GM10266 (cell line): Measurements from ENCODE around the gene SLC24A4.

Experiments used
- DNase-seq: peaks from one replicate; pipeline ENCODE4 v3.0.0; 2012; ENCODE audit errors: extremely low spot score
- TF ChIP-seq, protein P1 (sequence below): IDR thresholded peaks from 2 replicates; pipeline ENCODE4 v1.5.1; 2012; ENCODE audit warnings: mild to moderate bottlenecking, low read depth; ENCODE audit not compliant: control insufficient read depth, insufficient read depth; ENCODE audit errors: missing control alignments

SLC24A4 gene

DNA sequence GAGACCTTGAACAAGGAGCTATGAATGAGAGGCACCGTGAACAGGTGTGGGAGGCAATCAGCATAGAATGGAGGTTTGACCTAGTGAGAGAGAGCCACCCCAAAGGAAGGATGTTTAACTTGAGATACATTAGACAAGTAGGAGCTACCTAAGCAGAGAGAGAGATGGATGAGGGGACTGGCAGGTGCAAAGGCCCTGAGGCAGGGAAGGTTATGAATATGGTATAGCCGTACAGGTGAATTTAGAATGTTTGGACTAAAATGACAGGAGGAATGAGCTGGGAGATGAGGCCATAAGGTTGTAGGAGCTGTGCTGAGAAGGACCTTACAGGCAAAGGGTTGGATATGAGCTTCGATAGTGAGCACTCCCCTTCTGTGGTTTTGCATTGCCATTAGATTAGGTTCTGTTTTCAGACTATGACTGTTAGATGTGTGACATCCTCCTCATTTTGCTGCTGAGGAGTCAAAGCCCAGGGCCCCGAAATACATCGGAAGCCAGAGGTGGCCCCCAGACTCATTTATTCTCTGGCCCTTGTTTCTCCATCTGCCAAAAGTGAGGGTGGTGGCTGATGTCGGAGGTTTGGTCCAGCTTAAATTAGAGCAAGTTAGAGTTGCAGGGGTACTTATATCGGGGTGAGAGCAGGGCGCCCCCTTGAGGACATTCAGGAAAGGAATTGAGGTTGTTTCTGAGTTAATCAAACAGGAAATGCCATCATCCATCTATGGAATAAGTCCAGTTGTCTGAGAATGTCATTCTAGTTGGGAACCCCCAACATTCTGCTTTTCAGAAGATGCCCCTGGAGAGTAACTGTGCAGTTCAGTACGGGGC, 29.4 kb downstream of the SLC24A4 start:
- TF ChIP-seq, protein P1, sequence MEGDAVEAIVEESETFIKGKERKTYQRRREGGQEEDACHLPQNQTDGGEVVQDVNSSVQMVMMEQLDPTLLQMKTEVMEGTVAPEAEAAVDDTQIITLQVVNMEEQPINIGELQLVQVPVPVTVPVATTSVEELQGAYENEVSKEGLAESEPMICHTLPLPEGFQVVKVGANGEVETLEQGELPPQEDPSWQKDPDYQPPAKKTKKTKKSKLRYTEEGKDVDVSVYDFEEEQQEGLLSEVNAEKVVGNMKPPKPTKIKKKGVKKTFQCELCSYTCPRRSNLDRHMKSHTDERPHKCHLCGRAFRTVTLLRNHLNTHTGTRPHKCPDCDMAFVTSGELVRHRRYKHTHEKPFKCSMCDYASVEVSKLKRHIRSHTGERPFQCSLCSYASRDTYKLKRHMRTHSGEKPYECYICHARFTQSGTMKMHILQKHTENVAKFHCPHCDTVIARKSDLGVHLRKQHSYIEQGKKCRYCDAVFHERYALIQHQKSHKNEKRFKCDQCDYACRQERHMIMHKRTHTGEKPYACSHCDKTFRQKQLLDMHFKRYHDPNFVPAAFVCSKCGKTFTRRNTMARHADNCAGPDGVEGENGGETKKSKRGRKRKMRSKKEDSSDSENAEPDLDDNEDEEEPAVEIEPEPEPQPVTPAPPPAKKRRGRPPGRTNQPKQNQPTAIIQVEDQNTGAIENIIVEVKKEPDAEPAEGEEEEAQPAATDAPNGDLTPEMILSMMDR = peak; percentile 46
- peak; percentile 56 for DNase-seq

DNA sequence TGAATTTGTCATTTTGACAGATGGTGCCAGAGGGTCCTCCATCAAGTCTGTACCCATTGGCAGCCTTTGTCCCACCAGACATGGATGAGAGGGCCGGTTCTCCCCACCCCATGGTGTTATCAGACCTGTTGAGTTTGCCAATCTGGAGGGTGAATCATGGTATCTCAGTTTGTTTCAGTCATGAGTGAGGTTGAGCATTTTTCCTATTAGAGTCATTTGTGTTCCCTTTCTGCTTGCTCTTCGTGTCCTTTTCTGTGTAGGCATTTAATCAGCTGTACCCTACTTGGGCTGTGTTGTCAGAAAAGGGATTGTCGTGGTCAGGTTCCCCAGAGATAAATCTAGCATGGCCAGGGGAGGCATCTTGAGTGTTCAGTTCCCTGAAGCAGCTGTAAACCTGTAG, 30.5 kb downstream of the SLC24A4 start:
- no peak for DNase-seq

DNA sequence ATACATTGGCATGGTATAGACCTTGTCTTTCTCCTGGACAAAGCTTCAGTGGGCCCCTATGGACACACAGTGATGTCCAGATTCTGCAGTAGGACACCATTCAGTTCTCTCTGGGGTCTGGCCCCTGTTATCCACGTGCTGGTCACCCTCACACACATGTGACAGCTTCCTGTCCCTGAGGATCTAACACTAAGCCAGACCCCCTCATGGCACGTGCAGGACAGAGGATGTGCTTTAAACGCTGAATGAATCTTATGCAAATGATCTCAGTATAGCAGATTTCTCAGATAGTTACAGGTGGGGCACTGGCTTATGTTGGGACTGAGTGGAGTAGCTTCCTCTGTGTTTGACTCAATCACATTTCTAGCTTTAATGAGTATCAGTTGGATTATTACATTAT, 33.7 kb downstream of the SLC24A4 start:
- TF ChIP-seq, protein P1 = no peak
- DNase-seq = no peak

More for the DNA sequence above, 30.5 kb downstream of the SLC24A4 start:
- TF ChIP-seq, protein P1 = no peak

DNA sequence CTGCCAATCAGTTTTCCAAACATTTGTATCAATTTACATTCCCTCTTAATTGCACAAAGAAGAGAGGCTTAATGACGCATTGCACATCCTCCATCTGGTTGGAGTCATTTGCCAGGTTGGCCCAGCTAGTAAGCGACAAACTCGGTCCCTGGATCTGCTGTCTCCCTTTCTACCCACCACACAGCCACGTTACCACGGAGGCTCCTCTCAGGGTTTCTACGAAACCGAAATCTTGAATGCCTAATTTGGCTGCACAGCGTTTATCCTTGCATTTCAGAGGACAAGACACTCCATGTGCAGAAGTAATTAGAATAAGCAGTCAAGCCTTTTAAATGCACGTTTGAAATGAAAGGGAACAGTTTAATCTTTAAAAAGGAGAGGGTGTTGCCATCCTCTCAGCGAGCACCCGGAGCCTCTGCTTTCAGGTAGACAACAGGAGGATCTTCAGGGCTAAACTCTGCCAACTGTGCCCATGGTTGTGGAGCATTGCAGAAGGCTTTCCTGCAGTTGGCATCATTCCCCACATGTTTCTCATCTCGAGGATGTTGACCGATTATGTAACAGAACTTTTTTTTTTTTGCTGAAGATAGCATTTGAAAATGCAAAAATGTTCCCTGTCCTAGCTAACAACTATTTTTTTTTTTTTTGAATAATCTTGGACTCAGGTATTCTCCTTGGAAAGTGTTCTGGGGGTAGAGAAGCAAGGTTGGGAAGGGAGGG, 37.8 kb downstream of the SLC24A4 start:
- no peak for DNase-seq
- TF ChIP-seq, protein P1 = no peak

DNA sequence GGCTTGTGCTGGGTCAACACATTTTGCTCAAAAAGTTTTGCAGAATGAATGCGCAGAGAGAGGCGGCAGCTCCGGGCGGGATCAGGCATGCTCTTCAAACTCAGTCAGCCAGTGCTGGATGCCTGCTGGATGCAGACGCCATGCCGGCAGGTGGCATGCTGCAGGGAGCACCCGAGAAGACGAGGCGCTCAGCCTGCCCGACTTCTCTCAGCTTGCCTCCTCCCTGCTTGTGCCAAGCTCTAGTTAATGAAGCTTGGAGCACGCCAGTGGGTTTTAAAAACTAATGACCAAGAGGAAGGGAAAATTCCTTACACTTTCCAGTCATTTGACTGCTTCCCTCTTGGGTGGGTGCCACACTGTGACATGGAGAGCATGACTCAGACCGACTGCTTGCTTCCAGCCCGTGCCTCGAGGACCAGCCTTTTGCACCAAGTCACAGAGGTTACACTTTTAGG, 39.8 kb downstream of the SLC24A4 start:
- TF ChIP-seq, protein P1 = no peak
- no peak for DNase-seq

DNA sequence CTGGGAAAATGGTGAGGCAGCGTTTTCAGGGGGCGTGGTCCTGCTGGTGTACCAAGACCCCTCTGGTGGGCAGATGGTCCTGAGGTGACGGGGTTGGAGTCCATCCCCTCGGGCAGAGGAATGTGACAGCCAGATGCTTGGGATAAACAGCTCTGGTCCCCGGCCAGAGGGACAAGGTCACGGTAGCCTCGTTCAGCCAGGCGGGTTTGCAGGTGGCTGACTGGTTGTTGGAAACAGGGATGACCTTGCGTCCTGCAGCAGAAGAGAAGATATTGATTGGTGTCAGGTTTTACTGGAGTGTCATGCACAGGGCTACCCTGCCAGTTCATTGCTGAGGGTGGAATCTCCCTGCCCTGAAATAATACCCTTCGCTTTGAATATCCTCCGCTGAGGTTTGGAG, 43.3 kb downstream of the SLC24A4 start:
- no peak for DNase-seq
- TF ChIP-seq, protein P1 = no peak

DNA sequence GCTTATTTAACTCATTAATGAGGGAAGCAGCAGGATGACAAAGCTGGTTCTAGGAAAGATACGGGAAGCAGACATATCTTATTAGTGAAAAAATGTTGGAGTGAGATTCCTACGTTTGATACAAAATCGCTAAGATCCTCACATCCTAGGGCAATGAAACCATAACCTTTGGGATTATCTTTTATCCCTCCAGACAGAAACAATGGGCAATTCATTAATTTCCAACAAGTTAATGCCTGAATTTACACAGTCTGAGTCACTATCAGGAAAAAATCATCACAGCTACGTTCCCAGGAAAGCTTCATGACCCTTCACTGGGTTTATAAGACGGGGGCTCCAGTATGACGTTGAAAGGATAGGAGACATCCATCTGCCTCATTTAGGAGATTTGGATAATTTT, 45.0 kb downstream of the SLC24A4 start:
- DNase-seq = no peak
- TF ChIP-seq, protein P1 = no peak
